ENCODE measurements around the gene BMP2K.

DNA sequence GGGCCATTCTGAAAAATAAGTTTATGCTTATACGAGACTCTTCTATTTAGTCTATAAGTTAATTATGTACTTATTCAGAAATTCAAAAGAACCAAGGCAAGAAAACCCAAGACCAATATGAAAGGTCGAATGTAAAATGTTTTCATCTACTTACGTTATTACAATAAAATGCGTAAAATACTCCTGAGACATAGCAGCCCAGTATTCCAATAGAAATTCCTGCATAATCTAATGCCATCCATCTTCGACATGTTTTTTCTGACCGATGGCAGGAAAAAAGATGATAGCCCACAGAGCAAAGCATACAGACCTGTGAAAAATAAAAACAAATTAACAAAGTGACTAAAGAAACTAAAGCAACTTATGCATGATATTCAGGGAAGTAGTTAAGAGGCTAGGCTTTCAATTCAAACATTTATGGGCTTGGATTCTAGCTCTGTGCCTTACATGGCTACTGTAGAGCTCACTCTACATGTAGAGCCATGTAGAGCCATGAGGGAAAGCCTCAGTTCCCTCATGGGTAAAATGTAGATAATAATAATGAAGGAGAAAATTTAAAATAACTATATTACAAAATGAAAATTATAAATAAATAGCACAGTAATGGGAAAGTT is 154.0 kb downstream of the BMP2K start:
- TF ChIP-seq, protein P1, sequence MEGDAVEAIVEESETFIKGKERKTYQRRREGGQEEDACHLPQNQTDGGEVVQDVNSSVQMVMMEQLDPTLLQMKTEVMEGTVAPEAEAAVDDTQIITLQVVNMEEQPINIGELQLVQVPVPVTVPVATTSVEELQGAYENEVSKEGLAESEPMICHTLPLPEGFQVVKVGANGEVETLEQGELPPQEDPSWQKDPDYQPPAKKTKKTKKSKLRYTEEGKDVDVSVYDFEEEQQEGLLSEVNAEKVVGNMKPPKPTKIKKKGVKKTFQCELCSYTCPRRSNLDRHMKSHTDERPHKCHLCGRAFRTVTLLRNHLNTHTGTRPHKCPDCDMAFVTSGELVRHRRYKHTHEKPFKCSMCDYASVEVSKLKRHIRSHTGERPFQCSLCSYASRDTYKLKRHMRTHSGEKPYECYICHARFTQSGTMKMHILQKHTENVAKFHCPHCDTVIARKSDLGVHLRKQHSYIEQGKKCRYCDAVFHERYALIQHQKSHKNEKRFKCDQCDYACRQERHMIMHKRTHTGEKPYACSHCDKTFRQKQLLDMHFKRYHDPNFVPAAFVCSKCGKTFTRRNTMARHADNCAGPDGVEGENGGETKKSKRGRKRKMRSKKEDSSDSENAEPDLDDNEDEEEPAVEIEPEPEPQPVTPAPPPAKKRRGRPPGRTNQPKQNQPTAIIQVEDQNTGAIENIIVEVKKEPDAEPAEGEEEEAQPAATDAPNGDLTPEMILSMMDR (IDR thresholded peaks at IDR 0.05; ENCODE audit: low read depth, low read length, missing input control), result no peak
- no peak for TF ChIP-seq EGR1 (IDR thresholded peaks at IDR 0.05; ENCODE audit: low read depth in 2 of 2)
- TF ChIP-seq, protein P2, sequence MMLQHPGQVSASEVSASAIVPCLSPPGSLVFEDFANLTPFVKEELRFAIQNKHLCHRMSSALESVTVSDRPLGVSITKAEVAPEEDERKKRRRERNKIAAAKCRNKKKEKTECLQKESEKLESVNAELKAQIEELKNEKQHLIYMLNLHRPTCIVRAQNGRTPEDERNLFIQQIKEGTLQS (IDR thresholded peaks at IDR 0.05), result no peak
- no peak for TF ChIP-seq TAF1 (conservative IDR thresholded peaks at IDR 0.05)
- TF ChIP-seq, protein P3, sequence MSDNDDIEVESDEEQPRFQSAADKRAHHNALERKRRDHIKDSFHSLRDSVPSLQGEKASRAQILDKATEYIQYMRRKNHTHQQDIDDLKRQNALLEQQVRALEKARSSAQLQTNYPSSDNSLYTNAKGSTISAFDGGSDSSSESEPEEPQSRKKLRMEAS (IDR thresholded peaks at IDR 0.05), result no peak
- no peak for TF ChIP-seq YY1 (IDR thresholded peaks at IDR 0.05)
- TF ChIP-seq RAD21 (IDR thresholded peaks at IDR 0.05), result no peak
